GM19239 (cell line): ENCODE results near the gene USP3.

Experiments used
- DNase-seq: peaks from one replicate; pipeline ENCODE4 v3.0.0; 2011; ENCODE audit warnings: low spot score; ENCODE audit not compliant: insufficient read length
- FAIRE-seq: peaks from 2 replicates; lab custom pipeline; 2011; peaks lifted over from hg19 to GRCh38; lab: Jason Lieb, UNC

Gene USP3

GRCh38 chr15:63634154-63634553, 129.8 kb downstream of the USP3 start:
- DNase-seq, result no peak
- no peak for FAIRE-seq

GRCh38 chr15:63636518-63637061, 132.2 kb downstream of the USP3 start:
- no peak for FAIRE-seq
- no peak for DNase-seq

- FAIRE-seq (no peak), DNase-seq (no peak)
Observed at GRCh38 chr15:63638839-63639238, 134.4 kb downstream of the USP3 start.

GRCh38 chr15:63640146-63640545, 135.8 kb downstream of the USP3 start:
- no peak for DNase-seq
- FAIRE-seq, result no peak
